Endometrium (tissue), 2 donors: ENCODE results near the gene ITGA1.
A peak's percentile ranks its signal among the peaks of the same experiment; 100 is the strongest.
"Not testable (repeated sequence)": the region's sequence is repeated elsewhere in the genome, so short reads cannot be mapped to it uniquely, and the experiment has no call there.

Experiments used
- FAIRE-seq: peaks from 2 replicates; lab custom pipeline; 2012; peaks lifted over from hg19 to GRCh38; lab: Jason Lieb, UNC
- donor health status: control.
- donor health status: control.

Gene ITGA1

GRCh38 chr5:52865991-52866390, 78.3 kb downstream of the ITGA1 start:
- FAIRE-seq = not testable (repeated sequence)

- FAIRE-seq = no peak
These were observed 80.1 kb downstream of the ITGA1 start for GRCh38 chr5:52867809-52868208.

DNA sequence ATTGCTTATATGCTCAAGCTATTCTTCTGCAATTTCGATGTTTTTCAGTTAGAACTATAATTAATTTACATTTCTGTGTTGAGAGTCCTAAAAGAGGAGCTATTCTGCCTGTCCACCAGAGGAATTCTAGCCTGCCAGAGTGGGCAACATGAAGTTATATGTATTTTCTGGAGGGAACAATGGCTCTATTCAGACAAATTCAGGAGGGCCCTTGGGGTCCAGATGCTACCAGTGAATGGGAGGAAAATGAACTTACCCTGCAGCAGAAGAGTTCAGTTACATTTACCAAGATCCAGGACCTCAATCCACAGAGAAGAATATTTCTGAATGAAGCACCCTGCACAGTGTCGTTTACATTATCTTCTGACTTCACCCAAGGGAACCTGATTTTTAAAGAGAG, 80.7 kb downstream of the ITGA1 start:
- FAIRE-seq = no peak

DNA sequence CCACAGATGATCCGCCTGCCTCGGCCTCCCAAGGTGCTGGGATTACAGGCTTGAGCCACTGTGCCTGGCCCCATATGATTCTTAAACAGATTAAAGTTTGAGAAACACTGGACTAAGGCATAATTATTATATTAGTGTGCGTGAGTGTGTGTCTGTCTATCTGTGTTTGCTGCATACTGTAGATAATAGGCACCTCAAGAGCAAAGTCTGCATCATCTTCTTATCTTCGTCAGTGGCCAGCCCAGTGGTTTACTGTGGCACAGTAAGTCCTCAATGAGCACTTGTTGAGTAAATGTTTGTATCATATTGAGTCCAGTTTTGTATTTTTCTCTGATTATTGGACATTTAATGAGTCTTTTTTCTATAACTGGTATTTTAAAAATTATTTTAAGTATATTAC, 81.7 kb downstream of the ITGA1 start:
- FAIRE-seq = no peak

GRCh38 chr5:52870448-52870847, 82.7 kb downstream of the ITGA1 start:
- no peak for FAIRE-seq

DNA sequence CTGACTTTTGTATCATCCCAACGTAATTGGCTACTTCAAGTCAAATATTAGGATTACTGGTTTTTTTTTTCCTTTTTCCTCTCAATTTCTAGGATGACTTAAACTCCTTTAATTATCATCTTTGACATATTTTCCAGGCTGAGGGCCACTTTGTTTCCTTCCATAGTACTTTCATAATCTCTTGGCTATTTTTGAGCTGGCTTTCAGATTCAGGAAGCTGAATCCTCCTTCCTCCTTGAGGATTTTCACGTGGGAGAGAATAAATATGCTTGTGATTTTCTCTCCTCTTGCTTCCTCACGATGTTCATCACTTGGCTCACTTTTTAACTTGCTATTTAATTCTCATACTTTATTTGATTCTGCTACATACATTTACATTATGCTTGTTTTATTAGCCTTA, 88.1 kb downstream of the ITGA1 start:
- FAIRE-seq = no peak

DNA sequence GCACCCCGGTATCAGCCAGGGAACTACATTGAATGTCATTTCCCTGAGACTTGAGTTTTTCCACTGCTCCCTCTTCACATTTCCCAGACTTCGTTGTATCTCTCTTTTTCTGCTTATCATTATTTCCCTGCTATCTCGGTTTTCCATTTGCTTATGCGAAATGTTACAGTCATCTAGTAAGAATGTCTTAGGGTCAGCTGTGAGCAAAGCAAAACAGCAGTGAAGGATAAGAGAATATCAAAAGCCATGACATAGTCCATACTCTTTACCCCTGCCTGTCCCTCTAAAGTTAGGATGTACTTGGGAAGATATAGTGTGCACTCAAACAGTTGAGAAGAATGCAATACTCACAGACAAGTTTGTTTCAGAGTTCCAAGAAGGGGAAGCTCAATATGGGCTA, 88.7 kb downstream of the ITGA1 start:
- no peak for FAIRE-seq

GRCh38 chr5:52878656-52879055, 90.9 kb downstream of the ITGA1 start:
- FAIRE-seq = no peak

DNA sequence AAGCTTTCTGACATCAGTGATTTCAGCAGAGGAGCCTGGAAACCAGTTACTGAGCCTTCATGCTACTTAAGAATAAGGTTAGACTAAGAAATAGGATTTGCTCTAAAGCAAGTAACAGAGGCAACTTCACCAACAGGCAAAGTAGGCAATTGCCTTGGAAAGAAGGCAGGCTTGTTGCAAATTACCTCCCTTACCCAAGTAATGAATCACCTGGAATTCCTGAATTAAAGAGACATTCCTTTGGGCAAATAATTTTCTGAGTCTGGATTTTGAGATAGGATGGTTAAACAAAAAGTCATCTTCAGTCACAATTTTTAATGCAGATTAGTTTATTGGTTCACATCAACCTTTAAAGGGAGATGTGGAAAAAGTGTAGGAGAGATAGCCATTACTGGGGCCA, 92.8 kb downstream of the ITGA1 start:
- FAIRE-seq = no peak

DNA sequence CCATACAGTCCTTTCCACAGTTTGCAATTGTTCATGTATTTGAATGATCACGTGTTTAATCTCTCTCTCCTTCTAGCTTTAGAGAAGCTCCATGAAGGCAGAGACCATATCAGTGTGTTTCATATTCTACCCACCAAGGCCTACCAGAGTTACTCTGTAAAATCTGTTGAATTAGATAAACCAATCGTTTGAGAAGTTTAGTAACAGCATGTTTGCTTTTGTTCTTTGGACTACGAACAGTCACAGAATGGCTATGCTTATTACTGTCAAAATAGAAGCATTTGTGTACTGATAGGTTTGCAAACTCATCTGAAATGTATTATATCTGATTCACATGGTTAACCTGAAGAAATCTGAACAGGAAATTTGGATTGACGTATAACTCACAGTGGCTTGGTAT, 93.8 kb downstream of the ITGA1 start:
- FAIRE-seq = no peak

GRCh38 chr5:52883110-52883509, 95.4 kb downstream of the ITGA1 start:
- FAIRE-seq = no peak

- FAIRE-seq = no peak
These were observed 96.7 kb downstream of the ITGA1 start for GRCh38 chr5:52884453-52884852.

- FAIRE-seq = no peak
These were observed 97.9 kb downstream of the ITGA1 start for GRCh38 chr5:52885614-52886013.

GRCh38 chr5:52886206-52886605, 98.5 kb downstream of the ITGA1 start:
- FAIRE-seq = no peak

- no peak for FAIRE-seq
These were observed 99.3 kb downstream of the ITGA1 start for GRCh38 chr5:52887066-52887465.

DNA sequence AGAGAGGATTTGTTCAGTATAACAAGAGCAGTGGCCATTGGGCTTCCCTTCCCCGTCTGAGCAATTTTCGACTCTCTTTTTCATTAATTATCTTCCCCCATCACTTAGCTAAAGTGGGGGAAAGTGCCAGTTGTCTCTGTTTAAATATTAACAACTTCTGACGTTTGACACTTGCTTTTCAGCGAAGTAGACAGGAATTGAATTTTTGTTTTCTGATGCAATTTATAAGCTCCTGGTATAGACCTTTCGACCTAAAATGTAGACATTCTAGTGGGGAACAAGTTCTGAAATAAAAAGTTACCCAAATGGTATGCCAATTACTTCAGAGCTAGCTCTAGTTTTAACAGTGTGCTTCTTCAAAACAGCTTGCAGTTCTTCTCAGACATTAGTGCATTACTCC, 100.6 kb downstream of the ITGA1 start:
- FAIRE-seq = no peak

DNA sequence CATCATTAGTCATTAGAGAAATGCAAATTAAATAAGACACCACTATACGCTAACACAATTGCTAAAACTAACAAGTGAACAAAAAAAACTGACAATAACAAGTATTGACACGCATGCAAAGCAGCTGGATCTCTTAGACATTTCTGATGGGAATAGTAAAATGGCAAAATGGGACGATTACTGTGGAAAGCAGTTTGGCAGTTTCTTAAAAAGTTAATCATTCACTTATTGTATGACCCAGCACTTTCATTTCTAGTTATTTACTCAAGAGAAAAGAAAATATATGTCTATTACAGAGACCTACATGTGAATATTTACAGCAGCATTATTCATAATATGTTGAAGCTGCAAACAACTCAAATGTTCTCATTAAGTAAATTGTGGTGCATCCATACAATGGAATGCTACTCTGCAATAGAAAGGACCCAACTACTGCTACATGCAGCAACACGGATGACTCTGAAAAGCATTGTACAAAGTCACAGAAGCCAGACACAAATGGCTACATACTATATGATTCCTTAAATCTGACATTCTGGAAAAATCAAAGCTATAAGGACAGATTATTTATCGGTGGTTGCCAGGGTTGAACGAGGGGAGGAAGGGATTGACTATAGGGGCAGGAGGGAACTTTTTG, 104.6 kb downstream of the ITGA1 start:
- no peak for FAIRE-seq

- FAIRE-seq = peak; percentile 53
These were observed 105.4 kb downstream of the ITGA1 start for GRCh38 chr5:52893105-52893504.

DNA sequence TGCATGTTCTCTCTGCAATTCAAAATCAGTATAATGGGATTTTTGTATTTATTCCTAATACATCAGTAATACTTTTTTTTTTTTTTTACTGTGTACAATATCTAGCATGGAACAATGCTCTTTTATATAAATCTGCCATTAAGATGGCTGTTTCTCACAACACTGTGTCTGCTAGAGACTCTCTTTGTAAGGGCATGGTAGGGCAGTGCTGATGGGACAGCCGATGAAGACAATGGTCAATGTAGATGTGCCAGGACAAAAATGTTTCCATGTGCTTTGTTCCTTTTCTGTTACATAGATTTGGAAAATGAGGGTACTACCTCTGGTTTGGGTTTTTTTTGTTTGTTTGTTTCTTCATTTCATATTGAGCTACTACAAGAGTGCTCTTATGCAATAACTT, 106.1 kb downstream of the ITGA1 start:
- FAIRE-seq = no peak

- no peak for FAIRE-seq
These were observed 106.7 kb downstream of the ITGA1 start for GRCh38 chr5:52894451-52894850.

- no peak for FAIRE-seq
These were observed 107.4 kb downstream of the ITGA1 start for GRCh38 chr5:52895075-52895474.

GRCh38 chr5:52895572-52896413, 108.1 kb downstream of the ITGA1 start:
- FAIRE-seq = no peak

GRCh38 chr5:52896534-52897237, 109.0 kb downstream of the ITGA1 start:
- no peak for FAIRE-seq
